ENCODE measurements around the gene KIF26B. TPM values are rescaled to one million over a fixed set of nuclear protein-coding genes. Genes with fewer than 3 reads are reported as not detected.

Gene KIF26B
- total RNA-seq, 3 donors from 2014 or later (not counting 1 experiment from before 2014, with no cell fraction given), result 0.16 to 0.96 (median 0.18) TPM

- Mint-ChIP-seq H3K27me3 (ENCODE audit: low read depth in 2 of 2) (no peaks in the 10 kb centered on the region), H3K27ac (no peak overlapping the region), H3K9me3 (no peaks in the 10 kb centered on the region), H3K36me3 (no peaks in the 10 kb centered on the region), H3K4me3 (no peak overlapping the region), H3K4me1 (no peaks in the 10 kb centered on the region)
- Histone ChIP-seq H3K9me3 (ENCODE audit: control insufficient read depth, insufficient read depth, low read length) (peaks cover under 1% of the 10 kb centered on the region), H3K4me3 (ENCODE audit: low read length) (no peak overlapping the region), H3K27me3 (ENCODE audit: control insufficient read depth, insufficient read depth, low read length) (no peaks in the 10 kb centered on the region), H3K36me3 (ENCODE audit: control insufficient read depth, insufficient read depth, low read length) (no peaks in the 10 kb centered on the region), H3K27ac (ENCODE audit: low read length) (no peak overlapping the region), H3K4me1 (ENCODE audit: control insufficient read depth, insufficient read depth, low read length) (no peaks in the 10 kb centered on the region)
- DNase-seq (no peak), ATAC-seq (peak in 1 of 3 donors; percentile 15)
- TF ChIP-seq, protein P1, sequence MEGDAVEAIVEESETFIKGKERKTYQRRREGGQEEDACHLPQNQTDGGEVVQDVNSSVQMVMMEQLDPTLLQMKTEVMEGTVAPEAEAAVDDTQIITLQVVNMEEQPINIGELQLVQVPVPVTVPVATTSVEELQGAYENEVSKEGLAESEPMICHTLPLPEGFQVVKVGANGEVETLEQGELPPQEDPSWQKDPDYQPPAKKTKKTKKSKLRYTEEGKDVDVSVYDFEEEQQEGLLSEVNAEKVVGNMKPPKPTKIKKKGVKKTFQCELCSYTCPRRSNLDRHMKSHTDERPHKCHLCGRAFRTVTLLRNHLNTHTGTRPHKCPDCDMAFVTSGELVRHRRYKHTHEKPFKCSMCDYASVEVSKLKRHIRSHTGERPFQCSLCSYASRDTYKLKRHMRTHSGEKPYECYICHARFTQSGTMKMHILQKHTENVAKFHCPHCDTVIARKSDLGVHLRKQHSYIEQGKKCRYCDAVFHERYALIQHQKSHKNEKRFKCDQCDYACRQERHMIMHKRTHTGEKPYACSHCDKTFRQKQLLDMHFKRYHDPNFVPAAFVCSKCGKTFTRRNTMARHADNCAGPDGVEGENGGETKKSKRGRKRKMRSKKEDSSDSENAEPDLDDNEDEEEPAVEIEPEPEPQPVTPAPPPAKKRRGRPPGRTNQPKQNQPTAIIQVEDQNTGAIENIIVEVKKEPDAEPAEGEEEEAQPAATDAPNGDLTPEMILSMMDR (IDR thresholded peaks at IDR 0.05), result no peak
- WGBS (ENCODE audit: insufficient coverage), result 87% methylated on average over 15 of the region's 15 CpGs
- intact Hi-C loops (cut with micrococcal nuclease), result no loop called here
These were observed 57.5 kb downstream of the KIF26B start for GRCh38 chr1:245212221-245212710.

DNA sequence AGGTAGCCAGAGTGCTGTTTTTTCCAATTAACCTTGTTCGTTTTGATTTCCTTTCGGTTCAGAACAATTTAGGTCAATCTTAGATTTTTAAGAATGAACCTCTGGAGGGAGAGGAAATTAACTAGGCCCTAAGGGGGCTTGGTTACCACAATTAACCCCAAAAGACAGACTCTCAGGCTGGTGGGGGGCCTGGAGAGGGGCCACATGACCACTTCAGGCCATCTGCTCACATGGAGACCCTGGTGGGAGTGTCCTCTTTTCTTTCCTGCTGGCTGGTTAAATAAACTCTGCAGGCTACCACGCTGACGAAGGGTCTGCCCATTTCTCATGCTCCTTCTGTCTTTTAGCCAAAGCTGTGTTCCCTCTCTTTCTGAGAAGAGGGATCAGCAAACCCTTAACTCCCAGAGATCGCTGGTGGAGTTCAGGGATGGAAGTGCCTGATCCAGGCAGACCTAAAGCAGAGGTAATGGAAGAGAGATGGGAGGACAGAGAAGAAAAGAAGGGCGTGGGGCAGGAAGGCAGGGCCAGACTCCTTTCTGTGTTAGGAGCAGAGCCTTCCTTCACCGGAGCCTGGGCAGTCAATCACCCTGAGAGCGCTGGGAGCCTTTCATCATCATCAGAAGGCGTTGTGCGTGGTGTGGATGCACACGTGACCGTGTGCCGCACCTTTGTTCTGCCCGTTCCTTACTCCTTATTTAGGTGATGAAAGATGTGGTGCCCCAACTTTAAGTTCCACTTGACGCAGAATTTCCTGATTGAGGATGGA, 58.5 kb downstream of the KIF26B start:
- Mint-ChIP-seq H3K27ac (no peak overlapping the region), H3K27me3 (ENCODE audit: low read depth in 2 of 2) (no peaks in the 10 kb centered on the region), H3K4me3 (no peak overlapping the region), H3K4me1 (no peaks in the 10 kb centered on the region), H3K9me3 (no peaks in the 10 kb centered on the region), H3K36me3 (no peaks in the 10 kb centered on the region)
- TF ChIP-seq, protein P1 (IDR thresholded peaks at IDR 0.05), result no peak
- H3K4me3 ChIP-seq (ENCODE audit: low read length), result no peak overlapping the region
- DNase-seq (no peak), ATAC-seq (no peak)
- no peaks in the 10 kb centered on the region for H3K9me3 ChIP-seq (ENCODE audit: control insufficient read depth, insufficient read depth, low read length)
- no peaks in the 10 kb centered on the region for H3K4me1 ChIP-seq (ENCODE audit: control insufficient read depth, insufficient read depth, low read length)
- H3K27me3 ChIP-seq (ENCODE audit: control insufficient read depth, insufficient read depth, low read length), result no peaks in the 10 kb centered on the region
- 76% methylated on average over 15 of the region's 15 CpGs for WGBS (ENCODE audit: insufficient coverage)
- no peaks in the 10 kb centered on the region for H3K36me3 ChIP-seq (ENCODE audit: control insufficient read depth, insufficient read depth, low read length)
- intact Hi-C loops (cut with micrococcal nuclease), result no loop called here
- H3K27ac ChIP-seq (ENCODE audit: low read length), result no peak overlapping the region

DNA sequence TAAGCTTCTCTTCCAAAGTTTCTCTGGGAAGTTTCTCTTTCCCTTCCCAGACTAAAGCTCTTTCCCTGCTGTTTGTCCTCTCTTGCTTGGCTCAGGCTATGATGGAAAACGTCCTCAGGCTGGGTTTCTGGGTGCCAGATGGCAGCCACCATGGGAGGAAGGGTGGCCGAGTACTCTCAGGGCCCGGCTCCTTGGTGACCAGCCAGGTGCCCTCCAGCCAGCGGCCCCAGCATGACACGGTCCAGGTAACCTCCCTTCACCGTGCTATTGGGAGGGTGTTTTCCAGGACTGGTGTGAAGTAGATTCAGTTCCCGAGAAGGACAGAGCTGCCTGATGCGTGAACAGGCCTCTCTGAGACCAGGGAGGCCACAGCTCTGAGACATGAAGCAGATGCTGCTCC, 60.3 kb downstream of the KIF26B start:
- H3K4me3 ChIP-seq (ENCODE audit: low read length), result no peak overlapping the region
- no peaks in the 10 kb centered on the region for H3K9me3 ChIP-seq (ENCODE audit: control insufficient read depth, insufficient read depth, low read length)
- ATAC-seq (no peak), DNase-seq (no peak)
- H3K4me1 ChIP-seq (ENCODE audit: control insufficient read depth, insufficient read depth, low read length), result no peaks in the 10 kb centered on the region
- no peaks in the 10 kb centered on the region for H3K9me3 Mint-ChIP-seq
- H3K4me1 Mint-ChIP-seq, result no peaks in the 10 kb centered on the region
- no peak overlapping the region for H3K27ac ChIP-seq (ENCODE audit: low read length)
- WGBS (ENCODE audit: insufficient coverage), result 82% methylated on average over 8 of the region's 8 CpGs
- TF ChIP-seq, protein P1 (IDR thresholded peaks at IDR 0.05), result no peak
- H3K27me3 ChIP-seq (ENCODE audit: control insufficient read depth, insufficient read depth, low read length), result no peaks in the 10 kb centered on the region
- no peak overlapping the region for H3K27ac Mint-ChIP-seq
- no peaks in the 10 kb centered on the region for H3K36me3 ChIP-seq (ENCODE audit: control insufficient read depth, insufficient read depth, low read length)
- H3K36me3 Mint-ChIP-seq, result no peaks in the 10 kb centered on the region
- H3K4me3 Mint-ChIP-seq, result no peak overlapping the region
- intact Hi-C loops (cut with micrococcal nuclease), result no loop called here
- H3K27me3 Mint-ChIP-seq (ENCODE audit: low read depth in 2 of 2), result no peaks in the 10 kb centered on the region
